ENCODE results near the gene TSPAN18.

Gene TSPAN18

DNA sequence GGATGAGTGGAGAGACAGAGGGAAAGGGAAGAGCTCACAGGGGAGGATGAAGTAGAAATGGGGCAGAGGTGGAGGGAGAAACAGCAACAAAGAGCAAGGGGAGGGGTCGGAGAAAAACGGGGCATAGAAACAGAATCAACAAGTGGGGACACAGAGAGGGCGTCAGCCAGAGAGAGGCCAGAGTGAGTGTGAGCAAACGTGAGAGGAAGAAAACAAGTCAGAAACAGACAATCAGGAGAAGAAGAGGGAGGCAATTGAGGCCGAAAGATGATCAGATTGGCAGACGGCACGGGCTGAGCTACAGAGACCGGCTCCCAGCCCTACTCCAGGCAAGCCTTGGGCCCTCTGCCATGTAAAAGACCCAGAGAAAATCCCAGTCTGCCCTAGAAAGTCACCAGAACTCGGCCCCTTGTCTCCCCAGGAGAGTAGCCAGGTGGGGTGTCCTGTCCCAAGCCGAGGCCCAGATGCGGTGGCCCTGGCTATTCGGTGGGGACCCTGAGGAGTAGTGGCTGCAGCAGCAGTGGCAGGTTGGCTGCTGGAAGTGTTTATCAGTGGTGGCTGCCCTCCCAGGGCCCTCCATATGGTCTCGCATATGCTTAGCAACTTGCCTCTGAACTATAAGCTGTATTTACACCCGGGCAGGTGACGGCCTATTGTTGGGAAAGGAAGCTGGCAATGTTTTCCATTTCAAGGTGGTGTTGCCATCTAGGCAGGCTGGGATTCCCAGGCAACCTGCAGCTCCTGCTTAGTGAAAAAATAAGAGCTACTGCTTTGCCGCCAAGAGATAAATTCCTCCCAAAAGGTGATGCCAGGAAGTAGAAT, 14.8 kb upstream of the TSPAN18 start:
- DNase-seq, result no peak

DNA sequence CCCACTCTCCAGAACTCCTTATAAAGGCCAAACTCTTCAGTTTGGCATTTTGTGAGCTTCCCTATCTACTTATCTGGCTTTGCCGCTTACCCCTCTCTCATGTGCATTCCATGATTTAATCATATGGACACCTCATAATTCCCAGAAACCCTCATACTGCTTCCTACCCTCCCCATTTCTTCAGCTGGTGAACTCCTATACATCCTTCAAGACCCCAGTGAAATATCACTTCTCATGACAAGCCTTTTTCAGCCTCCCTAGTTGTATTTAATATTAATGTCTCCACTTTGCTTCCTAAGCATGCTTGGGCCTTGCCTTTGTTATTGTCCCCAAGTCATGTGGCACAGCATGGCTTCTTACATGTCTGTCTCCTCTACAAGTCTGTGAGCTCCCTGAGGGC, 13.7 kb upstream of the TSPAN18 start:
- no peak for DNase-seq

DNA sequence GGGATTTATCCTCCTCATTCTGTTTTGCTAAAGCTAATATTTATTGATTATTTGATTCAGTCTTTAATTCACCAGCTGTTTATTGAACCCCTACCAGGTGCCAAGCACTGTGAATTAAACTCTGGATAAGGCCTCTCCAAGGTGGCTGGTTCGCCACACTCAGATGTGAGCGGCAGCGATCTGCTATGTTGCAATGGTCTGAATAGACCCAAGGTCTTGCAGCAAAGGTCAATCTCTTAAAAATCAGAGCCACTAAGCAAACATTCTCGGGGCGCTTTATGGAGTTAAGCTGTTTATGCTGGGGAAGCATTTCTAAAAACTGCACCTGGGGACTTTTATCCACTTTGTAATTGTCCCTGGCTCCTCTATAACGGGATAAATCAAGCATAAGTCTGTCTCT, 10.5 kb upstream of the TSPAN18 start:
- no peak for DNase-seq

DNA sequence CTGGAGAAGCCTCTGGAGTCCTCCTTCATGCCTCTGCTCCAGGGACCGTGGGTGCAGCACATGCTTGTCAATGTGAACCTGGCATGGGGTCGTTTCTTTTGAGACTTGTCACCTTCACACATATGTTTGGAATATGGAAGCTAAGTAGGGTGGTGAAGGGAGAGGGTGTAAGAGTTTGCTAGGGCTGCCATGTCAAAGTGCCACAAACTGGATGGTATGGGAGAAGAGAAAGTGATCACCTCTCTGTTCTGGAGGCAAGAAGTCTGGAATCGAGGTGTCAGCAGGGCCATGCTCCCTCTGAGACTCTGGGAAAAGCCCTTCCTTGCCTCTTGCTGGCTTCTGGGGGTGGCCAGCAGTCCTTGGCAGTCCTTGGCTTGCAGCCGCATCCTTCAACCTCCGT, 8.7 kb upstream of the TSPAN18 start:
- no peak for DNase-seq

DNA sequence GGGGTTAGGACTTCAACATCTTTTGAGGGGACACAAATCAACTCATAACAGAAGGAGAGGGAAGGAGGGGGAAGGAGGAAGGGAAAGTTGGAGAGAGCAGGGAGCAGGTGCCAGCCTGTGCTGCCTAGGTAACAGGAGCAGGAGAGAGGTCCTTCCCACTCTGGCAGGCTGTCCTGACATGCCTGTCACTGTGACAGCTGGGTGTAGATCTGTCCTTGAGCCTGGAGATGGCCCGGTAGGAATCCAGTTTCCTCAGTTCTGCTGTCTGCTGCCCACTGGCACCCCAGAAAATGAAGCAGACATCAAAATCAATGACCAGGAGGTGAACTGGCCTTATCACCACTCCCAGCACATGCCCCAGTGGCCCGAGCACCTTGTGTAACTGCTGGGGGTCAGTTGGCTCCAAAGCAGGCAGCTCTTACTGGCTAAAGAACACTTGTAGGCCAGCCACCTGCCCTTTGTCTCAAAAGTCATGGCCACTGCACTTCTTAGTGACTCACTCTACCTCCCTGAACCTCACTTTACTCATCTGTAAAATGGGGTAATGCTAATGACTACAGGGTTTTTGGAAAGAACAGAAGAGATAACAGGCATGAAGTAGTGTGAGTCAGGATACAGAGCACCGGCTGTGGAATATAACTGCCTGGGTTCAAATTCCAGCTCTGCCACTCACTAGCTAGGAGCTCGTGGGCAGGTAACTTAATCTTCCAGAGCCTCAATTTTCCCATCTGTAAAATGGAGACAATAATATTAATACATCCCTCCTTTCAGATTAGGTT, 8.0 kb upstream of the TSPAN18 start:
- DNase-seq, result no peak

DNA sequence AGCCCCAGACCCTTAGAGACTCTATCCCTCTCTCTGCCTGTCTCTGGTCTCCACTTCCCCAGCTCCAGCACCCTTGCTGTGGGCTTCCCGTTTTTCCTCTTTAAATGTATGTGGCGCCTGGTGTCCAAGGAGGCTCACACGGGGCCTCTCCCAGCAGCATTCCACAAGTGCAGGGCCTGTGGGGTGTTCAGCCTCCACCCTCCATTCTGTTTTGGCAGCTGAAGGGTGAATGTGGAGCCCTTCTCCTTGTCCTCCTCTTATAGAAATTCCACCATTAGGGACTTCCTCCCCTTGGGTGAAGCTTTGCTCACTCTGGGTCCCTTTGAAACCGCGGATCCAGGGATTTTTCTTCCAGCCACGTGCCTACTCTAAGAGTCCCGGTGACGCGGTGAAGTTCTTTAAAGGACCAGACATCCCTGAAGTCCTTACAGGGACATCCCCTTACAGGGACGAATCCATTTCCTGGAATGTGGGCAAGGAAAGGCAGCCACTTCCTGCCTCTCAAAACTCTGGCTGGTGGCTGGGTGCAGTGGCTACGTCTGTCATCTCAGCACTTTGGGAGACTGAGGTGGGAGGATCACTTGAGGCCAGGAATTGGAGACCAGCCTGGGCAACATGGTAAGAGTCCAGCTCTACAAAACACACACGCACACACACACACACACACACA, 1.6 kb upstream of the TSPAN18 start:
- DNase-seq, result no peak

DNA sequence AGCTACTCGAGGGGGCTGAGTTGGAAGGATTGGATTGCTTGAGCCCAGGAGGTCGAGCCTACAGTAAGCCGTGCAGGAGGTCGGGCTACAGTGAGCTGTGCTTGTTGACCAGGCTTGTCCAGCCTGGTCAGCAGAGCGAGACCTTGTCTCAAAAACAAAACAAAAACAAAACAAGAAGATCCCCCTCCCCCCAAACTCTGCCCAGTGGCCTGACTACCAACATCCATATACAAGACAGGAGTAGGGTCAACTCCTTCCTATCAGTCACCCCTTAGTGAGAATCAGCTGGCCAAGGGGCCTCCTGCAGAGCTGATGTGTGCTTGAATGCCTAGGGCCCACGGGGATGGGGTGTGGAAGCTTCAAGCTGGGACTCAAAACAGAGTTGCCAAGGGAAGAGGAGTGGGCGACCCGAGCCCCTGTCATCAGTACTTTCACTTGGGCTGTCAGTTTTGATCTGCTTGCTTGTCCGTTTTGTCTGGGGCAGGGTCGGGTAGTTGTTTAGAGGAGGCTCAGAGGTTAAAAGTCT, 942 bp upstream of the TSPAN18 start:
- DNase-seq, result no peak

DNA sequence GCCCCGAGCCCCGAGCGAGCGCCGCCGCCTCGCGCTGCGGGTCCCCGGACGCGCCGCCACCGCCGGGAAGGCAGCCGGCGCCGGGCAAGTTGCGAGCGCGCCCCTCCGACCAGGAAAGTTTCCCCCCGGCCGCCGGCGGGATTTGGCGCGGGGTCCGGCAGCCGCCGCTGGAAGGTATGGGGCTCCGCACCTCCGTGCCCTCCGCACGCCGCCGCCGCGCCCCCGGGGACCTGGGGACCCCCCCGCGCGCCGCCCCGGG, 281 bp downstream of the TSPAN18 start:
- DNase-seq, result no peak

DNA sequence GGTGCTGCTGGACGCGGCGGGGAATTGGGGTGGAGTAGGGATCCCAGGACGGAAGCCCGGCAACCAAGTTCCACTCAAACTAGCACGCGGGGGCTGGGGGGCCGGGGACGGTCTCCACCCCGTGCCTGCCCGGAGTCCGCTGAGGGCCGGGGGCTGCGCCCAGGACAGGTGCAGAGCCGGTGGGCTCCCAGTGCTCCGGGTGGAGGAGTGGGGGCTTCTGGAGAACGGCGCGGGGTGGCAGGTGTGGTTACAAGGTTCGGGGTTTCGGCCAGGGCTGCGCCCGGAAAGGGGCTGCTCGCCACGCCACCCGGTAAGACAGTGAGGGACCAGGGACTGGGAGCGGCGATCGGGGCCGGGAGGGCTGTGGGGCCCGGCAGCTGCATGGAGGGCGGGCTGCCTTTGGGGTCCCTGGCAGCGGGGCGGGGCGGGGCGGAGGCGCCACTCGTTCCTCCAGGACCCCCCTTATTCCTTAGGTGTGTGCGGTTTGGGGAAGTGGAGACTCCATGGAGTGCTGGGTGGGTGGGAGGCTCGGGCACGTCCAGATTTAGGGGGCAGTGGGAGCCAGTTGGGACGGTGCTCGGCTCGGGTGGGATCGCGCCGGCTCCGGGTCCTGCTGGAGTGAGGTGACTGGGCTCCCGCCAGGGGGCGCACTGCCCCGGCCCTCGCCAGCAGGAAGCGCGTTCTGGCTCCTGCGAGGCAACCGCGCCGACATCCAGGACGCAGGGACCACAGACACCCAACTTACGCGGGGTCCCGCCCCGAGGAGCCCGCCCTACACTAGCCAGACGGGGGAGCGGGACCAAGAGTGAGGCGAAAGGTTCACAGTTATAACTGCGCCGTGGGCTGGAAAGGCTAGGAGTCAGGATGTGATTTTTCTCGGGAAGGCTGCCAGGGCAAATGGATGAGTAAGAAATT, 868 bp downstream of the TSPAN18 start:
- DNase-seq, result peak; percentile 24 to 31

DNA sequence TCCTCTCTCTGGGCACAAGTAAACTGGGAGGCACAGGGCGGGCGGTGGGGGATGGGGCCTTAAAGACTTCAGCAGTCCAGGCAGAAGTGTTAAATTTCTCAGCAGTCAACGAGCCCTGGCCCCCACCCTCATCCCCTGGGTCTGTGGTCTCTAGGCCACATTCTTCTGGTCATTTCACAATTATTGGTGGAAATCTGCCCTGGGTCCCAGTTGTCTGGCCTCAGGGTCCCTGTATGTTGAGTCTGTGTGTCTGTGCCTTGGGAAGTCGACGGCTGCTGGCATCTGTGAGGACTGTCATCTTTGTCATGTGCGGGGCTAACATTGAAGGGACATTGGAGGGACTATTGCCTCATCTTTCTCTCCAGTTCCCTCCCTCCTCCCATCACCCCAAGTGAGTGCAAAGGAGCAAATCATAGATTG, 1.7 kb downstream of the TSPAN18 start:
- no peak for DNase-seq

DNA sequence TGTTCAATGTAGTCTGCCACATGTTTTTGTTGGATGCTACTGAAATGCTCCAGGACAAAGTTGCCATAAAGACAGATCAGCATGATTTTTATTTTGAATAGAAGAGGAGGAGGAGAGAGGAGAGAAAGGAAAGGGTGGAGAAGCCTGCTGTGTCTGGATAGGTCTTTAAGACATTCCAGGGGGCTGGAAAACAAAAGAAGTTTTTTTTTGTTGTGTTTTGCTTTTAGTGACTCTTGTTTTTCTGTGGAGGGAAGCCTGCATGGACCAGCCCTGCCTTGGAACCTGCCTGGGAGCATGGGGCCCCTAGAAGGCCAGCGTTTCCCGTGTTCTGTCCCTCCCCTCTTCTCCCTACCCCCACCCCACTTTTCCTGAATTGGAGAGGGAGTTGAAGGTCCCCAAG, 2.3 kb downstream of the TSPAN18 start:
- DNase-seq, result no peak

DNA sequence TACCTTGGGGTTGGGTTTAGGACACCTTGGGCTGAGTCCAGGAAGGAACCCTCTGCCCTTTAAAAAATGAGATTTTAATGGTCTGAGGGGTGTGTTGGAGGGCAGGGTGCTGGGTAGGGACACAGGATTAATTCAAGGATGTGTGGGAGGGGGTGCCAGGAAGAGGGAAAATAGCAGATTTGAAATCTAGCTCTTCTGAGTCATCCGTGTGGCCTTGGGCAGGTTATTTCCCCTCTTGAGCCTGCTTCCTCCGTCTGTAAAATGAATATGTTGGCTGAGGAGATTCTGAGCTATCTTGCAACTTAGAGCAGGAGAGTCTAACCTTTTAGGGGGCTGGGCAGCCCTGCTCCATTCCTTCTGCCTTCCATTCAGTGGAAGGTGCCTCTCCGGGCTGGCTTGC, 3.0 kb downstream of the TSPAN18 start:
- DNase-seq, result no peak

DNA sequence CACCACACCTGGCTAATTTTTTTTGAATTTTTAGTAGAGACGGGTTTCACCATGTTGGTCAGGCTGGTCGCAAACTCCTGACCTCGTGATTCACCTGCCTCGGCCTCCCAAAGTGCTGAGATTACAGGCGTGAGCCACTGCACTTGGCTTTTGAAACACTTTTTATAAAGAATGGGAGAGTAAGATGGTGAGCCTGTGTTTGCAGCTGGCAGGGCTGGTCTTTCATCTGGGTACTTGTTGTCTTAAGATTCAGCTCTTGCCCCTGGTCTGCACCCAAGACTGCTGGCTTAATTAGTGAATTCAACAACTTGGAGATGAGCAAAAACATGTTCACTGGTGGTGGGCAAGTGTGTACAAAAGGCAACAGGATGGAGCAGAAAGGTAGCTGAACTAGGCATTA, 4.0 kb downstream of the TSPAN18 start:
- DNase-seq, result no peak

DNA sequence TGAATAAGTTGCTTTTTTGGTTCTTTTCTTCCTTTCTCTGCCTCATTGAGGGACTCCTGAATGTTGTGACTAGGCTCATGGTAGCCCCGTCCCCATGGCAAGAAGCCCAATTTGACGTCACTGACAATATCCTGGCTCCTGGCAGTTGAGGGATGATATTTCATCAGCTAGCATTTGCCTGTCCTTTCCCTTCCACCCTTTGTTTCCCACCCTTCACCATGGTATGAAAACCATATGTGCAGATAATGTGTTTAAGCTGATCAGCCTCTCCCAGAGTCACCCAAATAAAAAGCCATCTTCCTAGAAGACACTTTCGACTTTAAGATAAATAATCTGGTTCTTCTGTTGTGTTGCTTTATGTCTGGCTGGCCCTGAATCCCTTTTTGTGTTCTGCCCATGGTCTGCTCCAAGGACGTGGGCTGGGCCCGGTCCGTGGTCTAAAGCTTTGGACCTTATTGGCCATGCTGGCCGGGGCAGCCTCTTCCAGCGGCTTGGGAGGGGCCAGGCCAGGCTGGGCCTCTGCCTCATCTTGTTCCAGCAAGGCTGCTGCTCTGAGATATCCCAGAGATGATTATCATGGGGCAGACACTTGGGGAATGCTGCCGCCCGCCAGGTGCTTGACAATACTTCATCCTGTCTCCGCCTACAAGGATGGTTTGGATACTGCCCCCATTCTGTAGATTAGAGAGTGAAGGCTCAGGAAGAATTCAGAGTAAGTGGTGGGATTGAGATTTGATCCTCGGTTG, 5.1 kb downstream of the TSPAN18 start:
- DNase-seq, result no peak

DNA sequence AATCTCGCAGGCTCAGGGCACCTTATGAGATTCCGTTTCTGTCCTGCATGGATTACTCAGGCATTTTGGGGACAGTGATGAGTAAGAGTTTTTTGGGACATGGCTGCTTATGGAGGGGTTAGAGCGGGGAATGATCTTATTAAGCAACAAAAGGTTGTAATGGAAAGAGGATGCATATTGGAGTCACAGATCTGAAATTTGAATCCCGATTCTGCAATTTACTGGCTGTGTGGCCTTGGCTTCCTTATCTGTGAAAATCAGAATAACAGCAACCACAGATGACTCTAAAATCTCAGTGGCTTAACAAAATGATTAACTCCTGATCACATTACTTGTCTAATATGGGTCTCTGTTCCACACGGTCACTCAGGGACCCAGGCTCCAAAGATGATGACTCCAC, 5.8 kb downstream of the TSPAN18 start:
- DNase-seq, result no peak

DNA sequence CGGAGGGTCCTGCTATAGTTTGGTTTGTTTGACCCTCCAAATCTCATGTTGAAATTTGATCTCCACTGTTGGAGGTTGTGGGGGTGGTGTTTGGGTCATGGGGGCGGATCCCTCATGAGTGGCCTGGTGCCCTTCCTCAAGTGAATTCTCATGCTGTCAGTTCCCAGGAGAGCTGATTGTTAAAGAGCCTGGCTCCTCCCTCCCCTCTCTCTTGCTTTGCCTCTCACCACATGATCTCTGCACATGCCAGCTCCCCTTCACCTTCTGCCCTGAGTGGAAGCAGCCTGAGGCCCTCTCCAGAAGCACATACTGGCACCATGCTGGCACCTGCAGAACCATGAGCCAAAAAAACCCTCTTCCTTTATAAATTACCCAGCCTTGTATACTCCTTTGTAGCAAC, 7.1 kb downstream of the TSPAN18 start:
- DNase-seq, result no peak

DNA sequence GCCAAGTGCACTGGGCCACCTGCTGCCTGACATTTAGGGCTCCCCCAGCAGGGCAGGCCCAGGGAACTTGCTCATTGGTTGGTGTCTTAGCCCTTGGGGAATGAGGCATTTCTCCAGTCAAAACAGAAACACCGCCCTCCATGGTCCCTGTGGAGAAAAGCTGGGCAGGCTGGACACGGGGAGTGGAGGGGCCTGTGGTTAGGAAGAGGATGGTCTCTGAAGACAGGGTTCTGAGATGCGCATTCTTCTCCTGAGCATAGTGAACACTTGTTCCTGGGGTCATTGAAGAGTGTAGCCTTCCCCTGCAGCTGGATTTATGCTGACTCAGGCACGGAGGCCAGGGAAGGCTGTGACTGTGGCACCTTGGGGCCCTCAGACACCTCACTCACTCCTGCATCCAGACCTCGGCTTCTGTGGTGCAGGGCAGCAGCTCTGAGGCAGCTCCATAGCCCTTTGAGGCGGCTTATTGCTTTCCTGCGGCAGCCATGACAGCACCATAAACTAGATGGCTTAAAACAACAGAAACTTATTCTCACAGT, 8.2 kb downstream of the TSPAN18 start:
- no peak for DNase-seq

DNA sequence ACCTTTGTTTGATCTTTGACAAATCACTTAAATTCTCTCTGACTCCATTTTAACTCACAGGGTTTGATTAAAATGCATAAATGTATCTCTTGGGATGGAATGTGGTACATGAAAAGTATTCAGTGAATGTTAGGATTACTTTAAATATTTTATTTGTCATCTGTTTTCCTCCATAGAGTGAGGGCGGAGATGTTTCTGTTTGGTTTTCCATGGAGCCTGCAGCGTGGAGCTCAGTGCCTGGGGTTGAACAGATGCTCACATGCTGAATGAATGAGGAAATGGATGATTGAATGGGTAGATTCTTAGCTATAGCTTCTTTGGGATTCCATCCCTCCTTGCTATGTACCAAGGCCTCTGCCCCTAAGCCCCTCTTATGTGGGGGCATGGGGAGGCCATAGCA, 10.0 kb downstream of the TSPAN18 start:
- no peak for DNase-seq

DNA sequence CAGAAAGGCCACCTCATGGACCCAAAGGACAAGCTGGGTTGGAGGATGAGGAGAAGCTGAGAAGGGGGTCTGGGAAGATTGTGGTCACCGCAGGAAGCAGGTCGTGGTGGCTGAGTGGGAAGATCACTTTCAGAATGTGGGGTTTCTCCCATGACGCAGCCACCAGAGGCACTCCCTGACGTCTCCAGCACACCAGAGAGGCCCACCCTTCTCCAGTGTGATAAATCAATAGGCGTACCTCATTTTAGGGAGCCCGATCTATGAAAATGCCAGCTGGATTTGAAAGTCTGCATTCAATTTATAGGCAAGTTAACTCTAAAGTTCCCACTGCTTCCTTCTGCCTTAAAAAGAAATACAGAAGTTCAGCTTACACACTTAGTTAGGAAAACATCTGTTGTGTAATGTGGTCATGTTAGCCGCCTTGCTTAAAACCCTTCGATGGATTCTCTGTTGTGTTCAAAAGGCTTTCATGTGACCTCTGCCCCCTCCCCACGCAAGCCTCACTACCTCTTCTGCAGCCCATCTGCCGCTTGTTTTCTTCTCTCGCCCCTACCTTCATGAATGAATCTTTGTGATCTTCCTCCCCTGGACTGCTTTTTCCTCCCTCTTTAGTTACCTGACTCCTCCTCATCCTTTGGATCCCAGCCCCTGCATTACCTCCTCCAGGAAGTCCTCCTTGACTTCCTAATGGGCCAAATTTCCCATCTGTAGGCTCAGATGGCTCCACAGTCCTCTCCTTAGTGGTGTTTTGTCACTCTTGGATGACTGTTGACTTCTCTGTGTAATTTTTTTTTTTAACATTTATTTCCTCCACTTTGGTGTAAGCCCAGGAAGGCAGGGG, 10.7 kb downstream of the TSPAN18 start:
- no peak for DNase-seq

DNA sequence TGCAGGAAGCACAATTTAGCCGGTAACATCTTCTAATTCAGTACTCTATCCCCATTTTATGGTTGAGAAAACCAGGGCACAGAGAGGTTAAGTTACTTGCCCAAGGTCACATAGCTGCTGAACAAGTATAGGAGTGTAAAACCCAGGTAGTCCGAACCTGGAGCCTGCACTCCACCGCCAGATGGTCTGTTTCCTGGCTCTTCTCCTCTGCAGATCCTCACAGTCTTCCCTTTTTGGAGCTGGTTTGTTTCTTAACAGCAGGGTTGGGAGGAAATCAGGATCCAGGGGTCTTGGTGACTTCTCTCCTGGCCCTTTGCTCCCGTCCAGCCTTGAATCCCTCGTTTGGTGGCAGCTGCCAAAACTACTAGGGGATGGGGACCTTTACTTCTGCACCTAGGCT, 12.0 kb downstream of the TSPAN18 start:
- no peak for DNase-seq

DNA sequence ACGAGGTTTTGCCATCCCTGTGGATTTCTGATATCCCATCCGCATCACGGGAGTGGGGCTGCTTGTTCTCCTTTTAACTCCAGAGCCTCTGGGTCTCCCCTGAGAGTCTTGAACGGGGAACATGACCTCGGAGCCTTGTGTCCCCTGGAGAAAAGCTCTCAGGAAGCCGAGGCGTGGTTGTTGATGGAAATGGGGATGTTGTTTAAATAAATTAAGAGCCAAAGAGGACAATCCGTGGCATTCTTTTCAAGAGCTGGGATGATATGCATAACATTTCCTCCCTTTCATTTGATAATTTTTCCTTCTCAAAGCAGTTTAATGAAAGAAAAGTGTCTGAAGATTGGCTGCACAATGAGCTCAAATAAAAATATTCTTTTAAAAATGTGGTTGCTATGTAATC, 14.2 kb downstream of the TSPAN18 start:
- no peak for DNase-seq
